ENCODE data around the gene ANO10.

DNA sequence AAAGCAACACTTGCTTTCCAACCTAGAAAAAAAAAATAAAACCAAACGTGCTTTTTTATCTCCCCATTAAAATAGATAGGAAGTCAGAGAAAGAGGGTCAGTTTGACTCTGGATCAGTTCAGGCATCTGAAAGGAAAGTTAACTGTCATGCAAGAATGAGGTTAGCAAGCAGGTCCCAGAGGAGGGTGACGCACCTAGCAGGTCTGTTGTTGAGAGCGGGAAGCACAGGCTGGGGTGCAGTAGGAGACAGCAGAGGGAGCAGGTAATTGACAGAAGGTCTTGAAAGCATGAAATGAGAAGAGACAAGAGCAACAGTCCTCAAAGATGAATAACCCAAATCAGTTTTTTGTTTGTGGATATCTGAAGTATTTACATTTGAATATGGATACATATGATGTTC, 82.5 kb downstream of the ANO10 start:
- TF ChIP-seq, protein P1, sequence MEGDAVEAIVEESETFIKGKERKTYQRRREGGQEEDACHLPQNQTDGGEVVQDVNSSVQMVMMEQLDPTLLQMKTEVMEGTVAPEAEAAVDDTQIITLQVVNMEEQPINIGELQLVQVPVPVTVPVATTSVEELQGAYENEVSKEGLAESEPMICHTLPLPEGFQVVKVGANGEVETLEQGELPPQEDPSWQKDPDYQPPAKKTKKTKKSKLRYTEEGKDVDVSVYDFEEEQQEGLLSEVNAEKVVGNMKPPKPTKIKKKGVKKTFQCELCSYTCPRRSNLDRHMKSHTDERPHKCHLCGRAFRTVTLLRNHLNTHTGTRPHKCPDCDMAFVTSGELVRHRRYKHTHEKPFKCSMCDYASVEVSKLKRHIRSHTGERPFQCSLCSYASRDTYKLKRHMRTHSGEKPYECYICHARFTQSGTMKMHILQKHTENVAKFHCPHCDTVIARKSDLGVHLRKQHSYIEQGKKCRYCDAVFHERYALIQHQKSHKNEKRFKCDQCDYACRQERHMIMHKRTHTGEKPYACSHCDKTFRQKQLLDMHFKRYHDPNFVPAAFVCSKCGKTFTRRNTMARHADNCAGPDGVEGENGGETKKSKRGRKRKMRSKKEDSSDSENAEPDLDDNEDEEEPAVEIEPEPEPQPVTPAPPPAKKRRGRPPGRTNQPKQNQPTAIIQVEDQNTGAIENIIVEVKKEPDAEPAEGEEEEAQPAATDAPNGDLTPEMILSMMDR (IDR thresholded peaks at IDR 0.05), result no peak
- no peak for TF ChIP-seq EZH2 (IDR thresholded peaks at IDR 0.05; ENCODE audit: borderline replicate concordance, insufficient read depth, low read depth, low read length, poor library complexity, severe bottlenecking)

All from B cell (primary cell).